SK-N-SH (cell line): ENCODE results near the gene CACNA2D4. TPM values are rescaled to one million over a fixed set of nuclear protein-coding genes. Genes with fewer than 3 reads are reported as not detected.

Source experiments
- CTCF ChIA-PET: fragments of 300-600, 350-600 bp; formaldehyde crosslinking; extraction: SDS; loops from one replicate; lab custom pipeline; 2021; lab: Yijun Ruan, JAX
- POLR2A ChIA-PET: fragments of 350-600 bp; sonication (Branson Sonifier 250); formaldehyde crosslinking; extraction: SDS; loops from one replicate; lab custom pipeline; 2020; ENCODE audit warnings: antibody characterized with exemption, inconsistent platforms; lab: Yijun Ruan, JAX
- DNase-seq: peaks from one replicate; pipeline ENCODE4 v3.0.0; 2012
- H2AFZ ChIP-seq: fragments of 200-600 bp; sonication (generic); 2 replicates; pipeline ENCODE4 v1.8.1; 2016; ENCODE audit warnings: antibody characterized with exemption, mild to moderate bottlenecking, low read depth
- H3F3A ChIP-seq: fragments of 200-600 bp; sonication (generic); replicated peaks from 2 replicates; pipeline ENCODE3; 2016; ENCODE audit warnings: antibody characterized with exemption, mild to moderate bottlenecking; ENCODE audit not compliant: insufficient read depth
- H3K27ac ChIP-seq, 2 experiments: fragments of 200-500 bp in 1 of 2; fragments of 200-600 bp in 1 of 2; sonication (Bioruptor generic) in 1 of 2; sonication (generic), shearing (Covaris generic) in 1 of 2; 2 replicates each; pipeline versions ENCODE4 v1.5.1 to v1.6.1; 2014 to 2016; ENCODE audit warnings: low read depth in 2 of 2, inconsistent platforms in 1 of 2, low read length in 1 of 2, mild to moderate bottlenecking in 1 of 2, mixed read lengths in 1 of 2
- H3K27me3 ChIP-seq: fragments of 200-600 bp; sonication (generic), shearing (Covaris generic); 2 replicates; pipeline ENCODE4 v1.6.1; 2016; ENCODE audit warnings: mixed run types; ENCODE audit not compliant: insufficient read depth
- H3K36me3 ChIP-seq, 2 experiments: fragments of 200-500 bp in 1 of 2; fragments of 200-600 bp in 1 of 2; sonication (Bioruptor generic) in 1 of 2; sonication (generic) in 1 of 2; replicated peaks in 1 of 2; 2 replicates each; pipeline versions ENCODE3 to v1.5.1; 2014 to 2016; ENCODE audit warnings: low read length in 1 of 2, mild to moderate bottlenecking in 1 of 2; ENCODE audit not compliant: insufficient read depth in 2 of 2, control insufficient read depth in 1 of 2
- H3K4me1 ChIP-seq, 2 experiments: fragments of 200-500 bp in 1 of 2; fragments of 200-600 bp in 1 of 2; sonication (Bioruptor generic) in 1 of 2; sonication (generic), shearing (Covaris generic) in 1 of 2; 2 replicates each; pipeline versions ENCODE4 v1.5.1 to v1.6.1; 2014 to 2016; ENCODE audit warnings: low read depth in 1 of 2, low read length in 1 of 2, mixed run types in 1 of 2; ENCODE audit not compliant: insufficient read depth in 2 of 2, control insufficient read depth in 1 of 2
- H3K4me2 ChIP-seq: fragments of 200-600 bp; sonication (generic), shearing (Covaris generic); 2 replicates; pipeline ENCODE4 v1.6.1; 2017; ENCODE audit warnings: mixed run types
- H3K4me3 ChIP-seq, 2 experiments: fragments of 200-500 bp in 1 of 2; fragments of 200-600 bp in 1 of 2; sonication (Bioruptor generic) in 1 of 2; sonication (generic), shearing (Covaris generic) in 1 of 2; 2 replicates each; pipeline versions ENCODE4 v1.5.1 to v1.8.1; 2014 to 2016; ENCODE audit warnings: low read depth in 2 of 2, inconsistent platforms in 1 of 2, low read length in 1 of 2, mild to moderate bottlenecking in 1 of 2, mixed read lengths in 1 of 2, moderate library complexity in 1 of 2
- H3K79me2 ChIP-seq: fragments of 200-600 bp; sonication (generic); 2 replicates; pipeline ENCODE4 v1.8.1; 2017; ENCODE audit warnings: mild to moderate bottlenecking; ENCODE audit not compliant: insufficient read depth
- H3K9ac ChIP-seq: fragments of 200-600 bp; sonication (generic); 2 replicates; pipeline ENCODE4 v1.6.1; 2017; ENCODE audit warnings: mixed run types
- H3K9me2 ChIP-seq: fragments of 200-600 bp; sonication (generic); 2 replicates; pipeline ENCODE4 v1.6.1; 2017; ENCODE audit warnings: mixed run types
- H3K9me3 ChIP-seq: fragments of 200-600 bp; sonication (generic); 2 replicates; pipeline ENCODE4 v1.6.1; 2017; ENCODE audit warnings: mixed run types, mild to moderate bottlenecking, moderate library complexity
- H4K20me1 ChIP-seq: fragments of 200-600 bp; sonication (generic); 2 replicates; pipeline ENCODE4 v1.6.1; 2017; ENCODE audit warnings: mild to moderate bottlenecking, mixed run types; ENCODE audit not compliant: insufficient read depth
- EZH2phosphoT487 ChIP-seq: fragments of 200-600 bp; sonication (generic); IDR thresholded peaks from 2 replicates; pipeline ENCODE4 v1.6.1; 2017; ENCODE audit warnings: low read depth, mixed run types, mild to moderate bottlenecking, antibody characterized with exemption, moderate library complexity, borderline replicate concordance
- FOSL2 ChIP-seq: IDR thresholded peaks from 2 replicates; pipeline ENCODE4 v1.4.0; 2012; ENCODE audit warnings: low read depth, mild to moderate bottlenecking, moderate library complexity, borderline replicate concordance
- FOXM1 ChIP-seq: IDR thresholded peaks from 2 replicates; pipeline ENCODE4 v1.4.0; 2012; ENCODE audit warnings: low read depth, mild to moderate bottlenecking
- MEF2A ChIP-seq: IDR thresholded peaks from 2 replicates; pipeline ENCODE4 v1.4.0; 2012; ENCODE audit warnings: low read depth, borderline replicate concordance
- MXI1 ChIP-seq: IDR thresholded peaks from 2 replicates; pipeline ENCODE4 v1.6.1; 2012; ENCODE audit warnings: mild to moderate bottlenecking, low read depth, low read length, improper control_type of control experiment
- NFIC ChIP-seq: IDR thresholded peaks from 2 replicates; pipeline ENCODE4 v1.4.0; 2012; ENCODE audit warnings: borderline replicate concordance
- POLR2AphosphoS5 ChIP-seq: IDR thresholded peaks from 2 replicates; pipeline ENCODE4 v1.6.1; 2012; ENCODE audit warnings: low read depth, low read length
- RCOR1 ChIP-seq: fragments of 150-350 bp; IDR thresholded peaks from 2 replicates; pipeline ENCODE4 v1.6.1; 2017; ENCODE audit warnings: antibody characterized with exemption, low read length
- RFX5 ChIP-seq: IDR thresholded peaks from 2 replicates; pipeline ENCODE4 v1.6.1; 2012; ENCODE audit warnings: mild to moderate bottlenecking, improper control_type of control experiment, low read length
- SMC3 ChIP-seq: IDR thresholded peaks from 2 replicates; pipeline ENCODE4 v1.6.1; 2012; ENCODE audit warnings: low read depth, low read length, improper control_type of control experiment
- YY1 ChIP-seq: IDR thresholded peaks from 2 replicates; pipeline ENCODE4 v1.4.0; 2012; ENCODE audit warnings: low read depth, mild to moderate bottlenecking
- WGBS: methylation state at CpG from one replicate; pipeline ENCODE4 v1.1.6; 2017; ENCODE audit warnings: low lambda C conversion rate; 5-methylcytosine and 5-hydroxymethylcytosine counted together
- polyA plus RNA-seq, 3 experiments: library from polyadenylated mRNA; depleted of rRNA; stranded (reverse); fragments of >200 nt; gene quantifications; 2 replicates each; pipeline ENCODE4 v1.2.3, GENCODE V29; 2012
- TF ChIP-seq, protein P1 (sequence below): IDR thresholded peaks from 2 replicates; pipeline ENCODE4; 2012
- TF ChIP-seq, protein P2 (sequence below): fragments of 200-600 bp; sonication (generic); IDR thresholded peaks from 2 replicates; pipeline ENCODE4 v1.6.1; 2017; ENCODE audit warnings: antibody characterized with exemption, mild to moderate bottlenecking, moderate library complexity
- TF ChIP-seq, protein P3 (sequence below): IDR thresholded peaks from 2 replicates; pipeline ENCODE4 v1.4.0; 2012; ENCODE audit warnings: low read depth
- TF ChIP-seq, protein P4 (sequence below): IDR thresholded peaks from 2 replicates; pipeline ENCODE4 v1.4.0; 2012; ENCODE audit warnings: low read depth, borderline replicate concordance

The CACNA2D4 gene
- polyA plus RNA-seq, 1 of the 3 experiments (the other 2 are of a cell fraction), result 0.02 TPM

DNA sequence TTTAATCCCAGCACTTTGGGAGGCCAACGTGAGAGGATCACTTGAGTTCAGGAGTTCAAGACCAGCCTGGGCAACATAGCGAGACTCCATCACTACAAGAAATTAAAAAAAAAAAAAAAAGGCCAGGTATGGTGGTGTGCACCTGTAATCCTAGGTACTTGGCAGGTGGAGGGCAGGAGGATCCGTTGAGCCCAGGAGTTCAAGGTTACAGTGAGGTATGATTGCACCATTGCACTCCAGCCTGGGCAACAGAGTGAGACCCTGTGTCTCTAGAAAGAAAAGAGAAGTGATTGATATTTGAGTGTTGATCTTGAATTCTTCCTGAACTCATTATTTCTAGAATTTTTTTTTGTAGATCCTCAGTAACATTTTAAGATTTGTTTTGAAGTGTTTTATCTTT lies 168.2 kb downstream of the CACNA2D4 start (continued):
- TF ChIP-seq MEF2A (no peak), EZH2phosphoT487 (no peak)
- TF ChIP-seq, protein P1, sequence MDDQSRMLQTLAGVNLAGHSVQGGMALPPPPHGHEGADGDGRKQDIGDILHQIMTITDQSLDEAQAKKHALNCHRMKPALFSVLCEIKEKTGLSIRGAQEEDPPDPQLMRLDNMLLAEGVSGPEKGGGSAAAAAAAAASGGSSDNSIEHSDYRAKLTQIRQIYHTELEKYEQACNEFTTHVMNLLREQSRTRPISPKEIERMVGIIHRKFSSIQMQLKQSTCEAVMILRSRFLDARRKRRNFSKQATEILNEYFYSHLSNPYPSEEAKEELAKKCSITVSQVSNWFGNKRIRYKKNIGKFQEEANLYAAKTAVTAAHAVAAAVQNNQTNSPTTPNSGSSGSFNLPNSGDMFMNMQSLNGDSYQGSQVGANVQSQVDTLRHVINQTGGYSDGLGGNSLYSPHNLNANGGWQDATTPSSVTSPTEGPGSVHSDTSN, result no peak

DNA sequence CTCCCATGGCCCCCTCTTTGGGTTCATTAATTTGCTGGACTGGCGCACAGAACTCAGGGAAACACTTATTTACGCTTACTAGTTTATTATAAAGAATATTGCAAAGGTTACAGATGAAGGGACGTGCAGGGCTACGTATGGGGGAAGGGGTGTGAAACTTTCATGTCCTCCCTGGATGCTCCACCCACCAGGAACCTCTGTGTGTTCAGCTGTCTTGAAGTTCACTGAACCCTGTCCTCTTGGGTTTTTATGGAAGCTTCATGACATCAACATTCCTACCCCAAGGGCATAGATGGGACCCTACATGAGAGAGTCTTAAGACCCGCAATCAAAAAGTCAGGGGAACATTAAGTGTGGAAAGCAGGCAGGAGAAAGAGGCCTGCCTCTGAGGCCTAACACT lies 169.4 kb downstream of the CACNA2D4 start:
- Histone ChIP-seq H2AFZ (no peak overlapping the region), H4K20me1 (no peaks in the 10 kb centered on the region), H3K4me2 (no peak overlapping the region), H3F3A (peaks cover 6% of the 10 kb centered on the region), H3K9ac (no peak overlapping the region), H3K36me3 (peaks cover 1 to 14% of the 10 kb centered on the region in 2 experiments), H3K79me2 (peaks cover 47% of the 10 kb centered on the region; the same call in 1 of the 2 replicates), H3K4me3 (no peak overlapping the region), H3K9me3 (peaks cover 13% of the 10 kb centered on the region; the same call in 1 of the 2 replicates), H3K4me1 (no peaks in the 10 kb centered on the region), H3K9me2 (no peaks in the 10 kb centered on the region), H3K27me3 (no peaks in the 10 kb centered on the region), H3K27ac (no peak overlapping the region)
- TF ChIP-seq YY1, result no peak
- ChIA-PET POLR2A (no interaction called here), CTCF (no interaction called here)
- no peak for DNase-seq
- 97% methylated on average over 5 of the region's 5 CpGs for WGBS

DNA sequence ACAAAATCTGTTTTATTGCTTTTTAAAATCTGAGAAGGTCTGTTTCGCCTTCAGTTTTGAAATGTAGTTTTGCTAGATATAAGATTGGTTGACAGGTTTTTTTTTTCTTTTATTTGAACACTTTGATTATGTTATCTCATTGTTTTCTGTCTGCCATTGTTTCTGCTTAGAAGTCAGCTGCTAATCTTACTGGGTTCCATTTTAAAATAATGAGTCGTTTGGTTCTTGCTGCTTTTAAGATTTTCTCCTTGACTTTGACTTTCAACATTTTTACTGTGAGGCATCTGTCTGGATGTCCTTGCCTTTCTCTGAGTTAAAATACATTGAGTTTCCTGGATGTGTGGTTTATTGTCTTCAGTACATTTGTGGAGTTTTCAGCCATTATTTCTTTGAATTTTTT lies 170.8 kb downstream of the CACNA2D4 start:
- ChIA-PET POLR2A (no interaction called here), CTCF (interaction anchor here (0.9 kb wide), 1 partner anchor 50 kb away, joined by 5 read pairs; no protein-coding TSS in a partner anchor)
- TF ChIP-seq YY1 (peak; percentile 32; the same call in 1 of the 2 replicates), RCOR1 (no peak)
- H3F3A ChIP-seq, result peaks cover 6% of the 10 kb centered on the region
- no peaks in the 10 kb centered on the region for H3K9me2 ChIP-seq
- H4K20me1 ChIP-seq, result no peaks in the 10 kb centered on the region
- H3K79me2 ChIP-seq, result peaks cover 60% of the 10 kb centered on the region
- H3K4me1 ChIP-seq, result no peaks in the 10 kb centered on the region
- 91% methylated on average over 2 of the region's 2 CpGs for WGBS
- DNase-seq, result no peak
- H2AFZ ChIP-seq, result no peak overlapping the region
- H3K4me2 ChIP-seq, result no peak overlapping the region
- H3K27ac ChIP-seq, result no peak overlapping the region
- no peaks in the 10 kb centered on the region for H3K27me3 ChIP-seq
- no peak overlapping the region for H3K4me3 ChIP-seq
- H3K9me3 ChIP-seq, result peaks cover 13% of the 10 kb centered on the region; the same call in 1 of the 2 replicates
- no peak overlapping the region for H3K9ac ChIP-seq
- H3K36me3 ChIP-seq, result peaks cover 0 to 14% of the 10 kb centered on the region in 2 experiments

DNA sequence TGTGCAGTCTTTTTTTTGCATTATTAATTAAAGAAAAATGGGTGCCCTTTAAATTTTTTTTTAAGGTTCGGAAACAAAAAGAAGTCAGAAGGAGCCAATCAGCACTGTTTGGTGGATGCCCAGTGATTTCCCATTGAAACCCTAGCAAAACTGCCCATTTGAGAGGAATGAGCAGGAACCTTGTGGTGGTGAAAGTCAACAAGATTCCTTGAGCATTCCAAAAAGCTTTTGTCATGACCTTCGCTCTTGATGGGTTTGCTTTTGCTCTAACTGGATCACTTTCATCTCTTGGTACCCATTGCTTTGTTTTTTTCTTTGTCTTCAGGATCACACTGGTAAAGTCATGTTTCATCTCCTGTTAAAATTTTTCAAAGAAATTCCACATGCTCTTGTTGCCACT lies 173.5 kb downstream of the CACNA2D4 start:
- peaks cover 0 to 14% of the 10 kb centered on the region in 2 experiments for H3K36me3 ChIP-seq
- WGBS, result 97% methylated on average over 2 of the region's 2 CpGs
- CTCF ChIA-PET, result no interaction called here
- H4K20me1 ChIP-seq, result peaks cover 5% of the 10 kb centered on the region; the same call in 1 of the 2 replicates
- no peak overlapping the region for H3K27ac ChIP-seq
- POLR2A ChIA-PET, result no interaction called here
- no peaks in the 10 kb centered on the region for H3K27me3 ChIP-seq
- H3K9ac ChIP-seq, result no peak overlapping the region
- H3K79me2 ChIP-seq, result peaks cover 57% of the 10 kb centered on the region
- no peaks in the 10 kb centered on the region for H3K9me2 ChIP-seq
- peaks cover 8 to 12% of the 10 kb centered on the region in 2 experiments; a peak in 3 of 4 replicates for H3K4me1 ChIP-seq
- no peak overlapping the region for H3K4me3 ChIP-seq
- no peak for DNase-seq
- peaks cover 13% of the 10 kb centered on the region; the same call in 1 of the 2 replicates for H3K9me3 ChIP-seq
- no peak overlapping the region for H2AFZ ChIP-seq
- H3F3A ChIP-seq, result peaks cover 11% of the 10 kb centered on the region
- H3K4me2 ChIP-seq, result no peak overlapping the region
- TF ChIP-seq, protein P2, sequence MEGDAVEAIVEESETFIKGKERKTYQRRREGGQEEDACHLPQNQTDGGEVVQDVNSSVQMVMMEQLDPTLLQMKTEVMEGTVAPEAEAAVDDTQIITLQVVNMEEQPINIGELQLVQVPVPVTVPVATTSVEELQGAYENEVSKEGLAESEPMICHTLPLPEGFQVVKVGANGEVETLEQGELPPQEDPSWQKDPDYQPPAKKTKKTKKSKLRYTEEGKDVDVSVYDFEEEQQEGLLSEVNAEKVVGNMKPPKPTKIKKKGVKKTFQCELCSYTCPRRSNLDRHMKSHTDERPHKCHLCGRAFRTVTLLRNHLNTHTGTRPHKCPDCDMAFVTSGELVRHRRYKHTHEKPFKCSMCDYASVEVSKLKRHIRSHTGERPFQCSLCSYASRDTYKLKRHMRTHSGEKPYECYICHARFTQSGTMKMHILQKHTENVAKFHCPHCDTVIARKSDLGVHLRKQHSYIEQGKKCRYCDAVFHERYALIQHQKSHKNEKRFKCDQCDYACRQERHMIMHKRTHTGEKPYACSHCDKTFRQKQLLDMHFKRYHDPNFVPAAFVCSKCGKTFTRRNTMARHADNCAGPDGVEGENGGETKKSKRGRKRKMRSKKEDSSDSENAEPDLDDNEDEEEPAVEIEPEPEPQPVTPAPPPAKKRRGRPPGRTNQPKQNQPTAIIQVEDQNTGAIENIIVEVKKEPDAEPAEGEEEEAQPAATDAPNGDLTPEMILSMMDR, result no peak
- no peak for TF ChIP-seq POLR2AphosphoS5
- no peak for TF ChIP-seq MXI1
- TF ChIP-seq, protein P3, sequence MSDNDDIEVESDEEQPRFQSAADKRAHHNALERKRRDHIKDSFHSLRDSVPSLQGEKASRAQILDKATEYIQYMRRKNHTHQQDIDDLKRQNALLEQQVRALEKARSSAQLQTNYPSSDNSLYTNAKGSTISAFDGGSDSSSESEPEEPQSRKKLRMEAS, result no peak
- no peak for TF ChIP-seq SMC3
- no peak for TF ChIP-seq FOSL2
- TF ChIP-seq RFX5, result no peak
- no peak for TF ChIP-seq NFIC
- TF ChIP-seq, protein P4, sequence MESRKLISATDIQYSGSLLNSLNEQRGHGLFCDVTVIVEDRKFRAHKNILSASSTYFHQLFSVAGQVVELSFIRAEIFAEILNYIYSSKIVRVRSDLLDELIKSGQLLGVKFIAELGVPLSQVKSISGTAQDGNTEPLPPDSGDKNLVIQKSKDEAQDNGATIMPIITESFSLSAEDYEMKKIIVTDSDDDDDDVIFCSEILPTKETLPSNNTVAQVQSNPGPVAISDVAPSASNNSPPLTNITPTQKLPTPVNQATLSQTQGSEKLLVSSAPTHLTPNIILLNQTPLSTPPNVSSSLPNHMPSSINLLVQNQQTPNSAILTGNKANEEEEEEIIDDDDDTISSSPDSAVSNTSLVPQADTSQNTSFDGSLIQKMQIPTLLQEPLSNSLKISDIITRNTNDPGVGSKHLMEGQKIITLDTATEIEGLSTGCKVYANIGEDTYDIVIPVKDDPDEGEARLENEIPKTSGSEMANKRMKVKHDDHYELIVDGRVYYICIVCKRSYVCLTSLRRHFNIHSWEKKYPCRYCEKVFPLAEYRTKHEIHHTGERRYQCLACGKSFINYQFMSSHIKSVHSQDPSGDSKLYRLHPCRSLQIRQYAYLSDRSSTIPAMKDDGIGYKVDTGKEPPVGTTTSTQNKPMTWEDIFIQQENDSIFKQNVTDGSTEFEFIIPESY, result no peak
- TF ChIP-seq FOXM1, result no peak
